Activated B cell treated with CpG ODN at 0.5 μM for 24 hours (primary cell): ENCODE measurements around the gene PPIL1. TPM values are rescaled to one million over a fixed set of nuclear protein-coding genes. Genes with fewer than 3 reads are reported as not detected.

Experiments
- ATAC-seq: fragments of 200-7000 bp; cut with Tn5 transposase; one replicate; pipeline ENCODE4 v1.10.0; 2021; ENCODE audit warnings: low read depth, mild to moderate bottlenecking, moderate library complexity
- CTCF ChIA-PET: fragments of 350-600 bp; sonication (Branson Sonifier 250); formaldehyde crosslinking; loops from one replicate; lab custom pipeline; 2021; ENCODE audit warnings: antibody characterized with exemption; lab: Charles Lee
- POLR2A ChIA-PET: fragments of 350-600 bp; sonication (Branson Sonifier 250); formaldehyde crosslinking; loops from one replicate; lab custom pipeline; 2021; ENCODE audit warnings: antibody characterized with exemption; lab: Charles Lee
- DNase-seq: peaks from one replicate; pipeline ENCODE4 v3.0.0; 2022
- H3K27ac Mint-ChIP-seq: one replicate; pipeline ENCODE4 v1.8.0; 2020; ENCODE audit warnings: mixed read lengths
- H3K27me3 Mint-ChIP-seq: one replicate; pipeline ENCODE4 v1.8.0; 2021; ENCODE audit warnings: mixed read lengths
- H3K36me3 Mint-ChIP-seq: one replicate; pipeline ENCODE4 v1.8.0; 2021; ENCODE audit warnings: low read depth, mixed read lengths
- H3K4me1 Mint-ChIP-seq: one replicate; pipeline ENCODE4 v1.8.0; 2021; ENCODE audit warnings: mixed read lengths
- H3K4me3 Mint-ChIP-seq: one replicate; pipeline ENCODE4 v1.8.0; 2020; ENCODE audit warnings: mild to moderate bottlenecking, mixed read lengths
- H3K9me3 Mint-ChIP-seq: one replicate; pipeline ENCODE4 v1.8.0; 2020; ENCODE audit warnings: mixed read lengths
- intact Hi-C: fragments of 100-400 bp; cut with micrococcal nuclease; formaldehyde crosslinking; loops from one replicate; pipeline ENCODE4 v1.15.1; 2024
- total RNA-seq: library from RNA; stranded (reverse); gene quantifications from 2 replicates; pipeline ENCODE4 v1.2.3, GENCODE V29; 2022
- TF ChIP-seq, protein P1 (sequence below): fragments of 200-600 bp; IDR thresholded peaks from one replicate; pipeline ENCODE4 v1.8.0; 2022; ENCODE audit warnings: antibody characterized with exemption, mild to moderate bottlenecking

PPIL1 gene
- total RNA-seq, 1 donor from 2014 or later: 23.4 TPM

DNA sequence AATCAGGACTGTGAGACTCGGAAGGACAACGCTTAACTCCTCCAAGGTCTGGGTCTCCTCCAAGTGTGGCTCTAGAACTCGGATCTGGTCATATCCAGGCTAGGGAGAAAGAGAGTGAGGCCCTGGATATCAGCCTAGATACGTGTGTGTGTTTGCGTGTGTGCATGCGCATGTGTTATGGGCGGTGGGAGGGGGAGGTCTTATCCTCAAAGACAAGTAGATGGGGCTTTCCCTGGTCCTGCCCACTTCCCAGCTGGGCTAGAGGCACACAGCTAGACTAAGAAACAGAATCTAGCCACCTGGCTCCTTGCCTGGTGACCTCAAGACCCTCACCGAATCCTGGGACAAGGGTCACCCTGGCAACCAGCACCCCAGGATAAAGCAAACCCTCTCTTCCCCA, 48.6 kb downstream of the PPIL1 start:
- no peak overlapping the region for H3K4me3 Mint-ChIP-seq
- POLR2A ChIA-PET: no interaction called here
- H3K27me3 Mint-ChIP-seq: peaks cover 28% of the 10 kb centered on the region
- no peak overlapping the region for H3K27ac Mint-ChIP-seq
- no peaks in the 10 kb centered on the region for H3K36me3 Mint-ChIP-seq
- no peaks in the 10 kb centered on the region for H3K9me3 Mint-ChIP-seq
- ATAC-seq (no peak), DNase-seq (no peak)
- intact Hi-C loops: no loop called here
- CTCF ChIA-PET: no interaction called here
- TF ChIP-seq, protein P1, sequence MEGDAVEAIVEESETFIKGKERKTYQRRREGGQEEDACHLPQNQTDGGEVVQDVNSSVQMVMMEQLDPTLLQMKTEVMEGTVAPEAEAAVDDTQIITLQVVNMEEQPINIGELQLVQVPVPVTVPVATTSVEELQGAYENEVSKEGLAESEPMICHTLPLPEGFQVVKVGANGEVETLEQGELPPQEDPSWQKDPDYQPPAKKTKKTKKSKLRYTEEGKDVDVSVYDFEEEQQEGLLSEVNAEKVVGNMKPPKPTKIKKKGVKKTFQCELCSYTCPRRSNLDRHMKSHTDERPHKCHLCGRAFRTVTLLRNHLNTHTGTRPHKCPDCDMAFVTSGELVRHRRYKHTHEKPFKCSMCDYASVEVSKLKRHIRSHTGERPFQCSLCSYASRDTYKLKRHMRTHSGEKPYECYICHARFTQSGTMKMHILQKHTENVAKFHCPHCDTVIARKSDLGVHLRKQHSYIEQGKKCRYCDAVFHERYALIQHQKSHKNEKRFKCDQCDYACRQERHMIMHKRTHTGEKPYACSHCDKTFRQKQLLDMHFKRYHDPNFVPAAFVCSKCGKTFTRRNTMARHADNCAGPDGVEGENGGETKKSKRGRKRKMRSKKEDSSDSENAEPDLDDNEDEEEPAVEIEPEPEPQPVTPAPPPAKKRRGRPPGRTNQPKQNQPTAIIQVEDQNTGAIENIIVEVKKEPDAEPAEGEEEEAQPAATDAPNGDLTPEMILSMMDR: no peak
- peaks cover 7% of the 10 kb centered on the region for H3K4me1 Mint-ChIP-seq

DNA sequence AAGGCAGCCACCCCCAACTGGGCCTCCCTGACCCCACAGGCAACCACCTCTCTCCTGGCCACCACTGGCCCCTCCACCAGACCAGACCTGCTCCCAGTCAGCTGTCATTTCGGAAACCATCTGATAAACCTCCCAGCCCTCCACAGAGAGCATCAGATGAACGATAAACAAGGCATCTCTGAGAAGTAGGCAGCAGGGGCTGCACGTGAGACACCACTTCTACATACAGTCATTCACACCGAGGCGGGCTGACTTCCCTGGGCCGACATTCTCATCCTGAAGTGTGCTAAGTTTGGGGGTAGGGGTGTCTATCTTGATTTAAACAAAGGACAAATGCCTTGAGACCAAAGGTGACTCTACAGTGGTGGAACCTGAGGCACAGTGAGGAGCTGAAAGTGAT, 49.2 kb downstream of the PPIL1 start:
- intact Hi-C loops: no loop called here
- DNase-seq: no peak
- H3K4me1 Mint-ChIP-seq: peaks cover 7% of the 10 kb centered on the region
- H3K27me3 Mint-ChIP-seq: peaks cover 28% of the 10 kb centered on the region
- CTCF ChIA-PET: no interaction called here
- H3K9me3 Mint-ChIP-seq: no peaks in the 10 kb centered on the region
- H3K36me3 Mint-ChIP-seq: no peaks in the 10 kb centered on the region
- POLR2A ChIA-PET: interaction anchor here (0.6 kb wide), 1 partner anchor 327 kb away, joined by 6 read pairs; no protein-coding TSS in a partner anchor
- no peak overlapping the region for H3K27ac Mint-ChIP-seq
- TF ChIP-seq, protein P1: no peak
- ATAC-seq: no peak
- no peak overlapping the region for H3K4me3 Mint-ChIP-seq

DNA sequence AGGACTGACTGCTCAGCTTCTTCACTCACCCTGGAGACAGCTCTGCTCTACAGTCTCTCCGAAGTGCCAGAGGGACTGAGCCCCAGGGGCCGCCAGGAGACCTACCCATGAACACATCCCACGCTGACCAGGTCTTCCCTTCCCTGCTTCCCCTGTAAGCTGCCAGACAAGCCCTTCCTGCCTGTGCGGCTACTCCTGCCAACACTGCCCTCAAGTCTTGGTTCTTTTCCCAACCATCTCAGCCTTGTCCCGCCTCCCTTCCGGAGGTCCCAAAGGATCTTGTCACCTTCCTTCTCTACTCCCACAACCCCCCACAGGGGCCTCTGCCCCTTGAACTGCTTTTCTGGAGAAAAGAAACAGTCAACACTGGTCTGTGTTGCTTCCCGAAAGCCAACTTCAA, 50.4 kb downstream of the PPIL1 start:
- CTCF ChIA-PET: no interaction called here
- TF ChIP-seq, protein P1: no peak

DNA sequence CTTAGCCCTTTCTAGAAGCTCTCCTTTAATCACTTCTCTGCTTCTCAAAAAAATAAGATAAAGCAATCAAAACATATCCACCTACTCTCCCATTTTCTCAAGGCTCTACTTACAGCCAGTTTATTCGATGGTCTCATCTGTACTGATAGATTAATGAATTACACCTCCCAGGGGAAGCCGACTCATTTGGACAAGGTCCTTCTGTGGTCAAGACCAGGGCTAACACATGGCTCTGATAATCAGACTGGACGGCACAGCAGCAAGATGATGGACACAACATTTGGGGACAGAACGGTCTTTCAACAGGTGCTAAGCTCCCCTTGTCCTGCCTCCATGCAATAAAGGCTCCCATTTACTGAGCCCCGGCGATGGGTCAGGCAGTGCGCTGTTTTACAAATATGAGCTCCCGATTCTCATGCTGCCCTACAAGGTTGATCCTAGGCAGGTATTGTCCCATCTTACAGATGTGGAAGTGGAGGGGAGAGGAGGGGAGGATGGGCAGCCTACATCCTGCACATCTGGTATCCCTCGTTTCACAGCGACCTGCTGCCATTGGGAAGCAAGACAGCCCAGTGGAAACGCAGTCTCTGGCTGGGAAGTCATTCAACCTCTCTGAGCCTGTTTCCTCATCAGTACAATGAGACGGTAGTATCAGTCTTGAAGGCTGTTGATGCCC, 51.0 kb downstream of the PPIL1 start:
- CTCF ChIA-PET: no interaction called here
- Mint-ChIP-seq H3K4me3 (no peak overlapping the region), H3K27me3 (peaks cover 26% of the 10 kb centered on the region), H3K27ac (no peak overlapping the region), H3K36me3 (no peaks in the 10 kb centered on the region), H3K9me3 (no peaks in the 10 kb centered on the region), H3K4me1 (peaks cover 7% of the 10 kb centered on the region)
- intact Hi-C loops: no loop called here
- DNase-seq (no peak), ATAC-seq (no peak)
- TF ChIP-seq, protein P1: no peak
- POLR2A ChIA-PET: no interaction called here

More for the DNA sequence above, 50.4 kb downstream of the PPIL1 start:
- Mint-ChIP-seq H3K9me3 (no peaks in the 10 kb centered on the region), H3K27ac (no peak overlapping the region), H3K4me3 (no peak overlapping the region), H3K36me3 (no peaks in the 10 kb centered on the region), H3K4me1 (peaks cover 7% of the 10 kb centered on the region), H3K27me3 (peaks cover 28% of the 10 kb centered on the region)
- POLR2A ChIA-PET: no interaction called here
- DNase-seq (no peak), ATAC-seq (no peak)
- intact Hi-C loops: no loop called here

DNA sequence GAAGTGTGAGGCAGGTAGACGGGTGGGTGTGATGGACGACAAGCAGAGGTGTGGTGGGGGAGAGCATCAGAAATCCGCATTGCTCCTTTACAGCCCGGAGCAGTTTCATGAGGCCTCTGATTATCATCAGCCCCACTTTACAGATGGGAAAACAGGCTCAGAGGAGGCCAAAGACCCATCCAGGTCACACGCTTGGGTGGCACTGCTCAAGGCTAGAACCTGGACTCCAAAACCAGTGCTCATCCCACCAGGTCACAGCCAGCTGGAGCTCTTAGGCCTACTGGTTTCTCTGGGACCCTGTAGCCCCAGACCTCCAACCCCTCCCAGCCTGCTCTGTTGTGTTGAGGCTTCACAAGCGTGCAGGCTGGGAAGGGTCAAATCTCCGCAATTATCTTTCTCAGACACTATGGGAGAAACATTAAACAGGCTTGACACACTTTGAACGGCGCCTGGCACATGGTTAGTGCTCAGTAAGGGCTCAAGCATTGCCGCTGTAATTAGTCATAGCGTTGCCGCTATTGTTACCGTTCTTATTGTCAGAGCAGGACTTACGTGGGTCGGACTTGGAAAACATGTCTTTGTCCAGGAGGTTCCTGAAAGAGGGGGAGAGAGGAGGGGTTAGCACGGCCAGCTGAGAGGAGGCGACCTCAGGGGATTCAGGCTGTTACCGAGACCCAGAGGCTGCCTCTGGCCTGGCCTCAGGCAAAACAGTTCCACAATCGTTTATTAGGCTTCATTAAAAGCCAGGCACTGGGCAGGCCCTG, 51.9 kb downstream of the PPIL1 start:
- Mint-ChIP-seq H3K9me3 (no peaks in the 10 kb centered on the region), H3K27me3 (peaks cover 23% of the 10 kb centered on the region), H3K27ac (no peak overlapping the region), H3K36me3 (no peaks in the 10 kb centered on the region), H3K4me3 (no peak overlapping the region), H3K4me1 (peaks cover 7% of the 10 kb centered on the region)
- TF ChIP-seq, protein P1: no peak
- CTCF ChIA-PET: no interaction called here
- ATAC-seq (no peak), DNase-seq (no peak)
- POLR2A ChIA-PET: no interaction called here
- intact Hi-C loops: no loop called here
